GM19328 (cell line): Measurements from ENCODE around the gene FFAR2.

Experiments
- ATAC-seq: cut with Tn5 transposase; IDR thresholded peaks from one replicate; pipeline ENCODE4 v1.9.1; 2021; ENCODE audit warnings: mild to moderate bottlenecking, moderate library complexity; ENCODE audit not compliant: unreplicated experiment

The FFAR2 gene

DNA sequence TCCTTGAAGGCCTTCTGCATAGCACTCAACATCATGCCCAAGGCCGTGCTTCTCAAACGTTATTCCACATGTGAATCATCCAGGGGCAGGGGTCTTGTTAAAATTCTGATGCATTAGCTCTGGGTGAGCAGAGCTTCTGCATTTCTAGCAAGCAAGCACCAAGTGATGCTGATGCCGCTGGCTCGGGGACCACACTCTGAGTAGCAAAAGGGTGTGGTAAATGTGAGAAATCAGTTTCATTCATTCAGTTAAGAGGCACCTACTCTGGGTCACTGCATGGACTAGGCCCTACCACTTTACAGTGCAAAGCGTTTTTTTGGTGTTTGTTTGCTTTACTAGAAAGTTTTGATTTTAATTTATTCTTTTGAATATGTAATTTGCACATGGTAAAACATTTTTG, 35.0 kb downstream of the FFAR2 start:
- no peak for ATAC-seq

DNA sequence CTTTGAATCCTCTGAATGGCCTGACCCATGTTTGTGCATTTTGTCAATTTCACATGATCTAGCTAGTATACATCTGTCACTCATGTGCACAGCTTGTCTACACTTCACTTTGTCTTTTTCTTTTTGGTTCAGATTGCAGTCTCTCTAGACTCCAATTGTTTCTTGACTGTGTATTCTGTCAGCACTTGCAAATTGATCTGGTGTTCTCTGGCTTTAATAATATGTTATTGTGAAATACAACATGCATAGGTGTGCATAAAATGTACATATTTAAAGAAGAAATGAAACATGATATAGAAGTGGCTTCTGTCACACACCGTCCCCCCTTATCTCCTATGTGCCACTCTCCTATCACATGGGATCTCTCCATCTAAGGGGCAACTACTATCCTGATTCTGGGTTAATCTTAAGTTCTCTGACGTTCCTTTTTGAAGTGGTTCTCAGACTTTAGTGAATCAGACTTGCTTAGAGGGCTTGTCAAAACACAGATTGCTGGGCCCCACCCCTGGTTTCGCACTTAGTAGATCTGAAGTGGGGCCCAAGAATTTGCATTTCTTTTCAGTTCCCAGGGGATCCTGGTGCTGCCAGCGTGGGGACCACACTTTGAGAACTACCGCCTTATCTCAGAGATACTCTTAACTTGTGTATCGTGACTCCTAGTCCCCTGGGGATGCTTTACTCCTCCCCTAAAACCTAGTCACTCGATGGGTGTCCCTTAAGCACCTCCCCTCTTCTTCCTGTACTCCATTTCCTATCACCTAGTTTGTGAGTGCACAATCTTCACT, 36.4 kb downstream of the FFAR2 start:
- no peak for ATAC-seq

DNA sequence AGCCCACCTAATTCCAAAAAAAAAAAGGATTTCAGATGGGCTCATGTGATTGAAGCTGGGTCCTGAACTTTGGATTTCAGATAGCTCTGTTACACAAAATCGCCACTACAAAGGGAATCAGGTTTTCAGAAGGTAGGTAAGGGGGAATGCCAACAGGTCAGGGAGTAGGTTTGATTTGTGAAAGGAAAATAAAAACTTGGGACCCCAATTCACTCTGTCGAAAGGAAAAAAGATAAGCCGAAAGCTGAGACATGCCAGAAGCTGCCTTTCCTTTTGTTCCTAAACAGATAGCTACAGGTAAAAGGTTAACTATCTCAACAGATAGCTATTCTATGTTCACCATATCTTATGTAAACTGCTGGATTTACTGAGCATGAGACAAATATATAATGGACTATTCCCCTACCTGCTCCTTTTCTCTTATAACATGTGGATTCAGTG, 38.2 kb downstream of the FFAR2 start:
- no peak for ATAC-seq

DNA sequence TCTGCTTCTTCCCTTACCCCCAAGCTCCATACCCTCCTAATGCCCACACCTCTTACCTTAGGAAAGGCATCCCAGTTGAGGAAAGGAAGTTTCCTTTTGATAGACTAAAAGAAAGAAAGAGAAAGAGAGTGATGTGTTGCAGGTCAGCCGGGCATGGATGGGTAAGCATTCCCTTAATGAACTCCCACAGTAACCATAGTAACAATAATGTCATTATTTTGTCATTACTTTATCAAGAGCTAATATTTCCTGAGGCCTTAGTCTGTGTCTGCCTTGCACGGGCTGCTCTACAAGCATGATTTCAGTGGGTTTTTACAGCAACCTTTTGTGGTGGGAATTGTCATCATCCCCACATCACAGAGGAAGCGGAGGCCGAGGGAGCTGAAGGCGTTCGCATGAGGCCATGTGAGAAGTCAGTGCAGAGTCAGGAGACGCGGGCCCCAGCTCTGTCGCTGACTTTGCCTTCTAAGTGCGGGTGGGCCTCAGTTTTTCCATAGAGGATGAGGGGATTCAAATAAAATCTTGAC, 39.7 kb downstream of the FFAR2 start:
- no peak for ATAC-seq

DNA sequence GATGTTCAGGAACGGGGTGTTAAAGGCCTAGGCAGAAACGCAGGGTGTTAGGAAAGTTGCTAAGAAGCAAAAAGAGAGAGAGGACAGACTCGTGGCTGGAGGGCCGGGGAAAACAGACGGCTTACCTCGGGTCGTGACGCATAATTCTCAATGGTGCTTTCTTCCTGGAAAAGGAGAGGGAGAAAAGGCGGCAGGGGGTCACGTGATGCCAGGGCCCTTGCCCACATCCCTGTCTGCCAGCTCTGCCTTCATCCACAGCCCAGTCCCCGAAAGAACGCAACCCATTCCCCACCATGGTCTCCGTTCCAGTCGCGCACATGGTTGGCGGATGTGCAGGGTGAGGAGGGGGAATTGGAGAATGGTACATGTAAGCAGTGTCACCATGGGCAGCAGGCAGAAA, 40.6 kb downstream of the FFAR2 start:
- ATAC-seq: no peak

DNA sequence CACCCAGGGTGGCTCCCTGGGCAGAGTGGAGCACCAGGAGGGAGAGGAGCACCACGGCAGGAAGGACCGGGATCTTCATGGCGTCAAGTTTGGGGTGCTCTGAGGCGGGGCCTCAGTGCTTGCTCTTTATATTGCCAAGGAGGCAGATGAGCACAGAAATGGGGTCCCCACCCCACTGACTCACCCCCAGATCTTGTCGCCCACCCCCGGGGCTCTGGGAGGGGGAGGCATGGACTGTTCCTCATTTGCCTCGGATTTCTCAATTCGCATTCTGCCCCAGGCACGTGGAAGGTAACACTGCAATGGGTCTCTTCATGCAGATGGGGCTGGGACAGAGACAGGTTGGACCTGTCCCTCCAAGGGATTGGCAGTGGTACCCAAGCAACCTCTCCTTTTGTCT, 42.3 kb downstream of the FFAR2 start, which contains the start of gene KRTDAP:
TSS of gene KRTDAP (minus strand) at position 101 of the 400 bp plus-strand sequence. CDS start at position 79, 22 bp downstream.
- ATAC-seq: no peak

DNA sequence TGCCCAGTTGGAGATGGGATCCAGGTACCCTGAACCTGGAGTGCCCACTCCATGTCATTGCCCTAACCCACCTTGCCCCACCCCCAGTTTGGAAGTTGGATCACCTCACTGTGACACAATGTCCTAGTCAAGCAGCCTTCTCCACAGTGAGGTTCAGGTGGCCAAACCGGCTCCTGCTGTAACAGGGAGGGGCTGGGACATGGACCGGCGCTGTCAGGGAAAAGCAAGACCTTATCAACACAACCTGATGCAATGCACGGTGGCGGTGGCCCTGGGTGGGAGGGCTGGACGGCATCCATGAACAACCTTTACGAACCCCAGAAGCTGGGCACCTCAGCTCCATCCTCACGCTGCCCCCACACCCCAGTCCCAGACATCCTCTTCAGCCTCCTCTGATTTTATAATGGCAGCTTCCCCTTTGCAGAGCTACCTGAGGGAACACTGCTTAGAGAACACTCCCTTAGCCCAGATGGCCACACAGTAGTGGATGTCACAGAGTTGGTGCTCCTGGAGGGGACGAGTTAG, 43.8 kb downstream of the FFAR2 start:
- ATAC-seq: no peak

DNA sequence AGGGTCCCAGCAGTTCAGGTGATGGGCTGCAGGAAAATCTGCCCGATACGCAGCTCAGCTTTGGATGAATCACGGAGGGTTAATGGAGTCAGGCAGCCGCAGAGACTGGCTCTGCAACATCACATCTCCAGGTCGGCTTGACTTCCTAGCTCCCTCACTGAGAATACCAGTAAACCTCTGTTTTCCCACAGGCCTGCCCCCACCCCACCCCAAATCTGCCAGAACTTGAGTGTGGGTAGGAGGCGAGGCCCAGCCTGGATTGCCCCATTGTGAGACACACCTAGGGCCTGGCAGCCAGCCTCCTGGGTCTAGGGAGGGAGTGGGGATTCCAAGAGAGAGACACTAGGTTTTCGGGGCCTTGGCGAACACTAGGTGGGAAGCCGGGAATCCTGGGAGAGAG, 45.9 kb downstream of the FFAR2 start:
- ATAC-seq: no peak

DNA sequence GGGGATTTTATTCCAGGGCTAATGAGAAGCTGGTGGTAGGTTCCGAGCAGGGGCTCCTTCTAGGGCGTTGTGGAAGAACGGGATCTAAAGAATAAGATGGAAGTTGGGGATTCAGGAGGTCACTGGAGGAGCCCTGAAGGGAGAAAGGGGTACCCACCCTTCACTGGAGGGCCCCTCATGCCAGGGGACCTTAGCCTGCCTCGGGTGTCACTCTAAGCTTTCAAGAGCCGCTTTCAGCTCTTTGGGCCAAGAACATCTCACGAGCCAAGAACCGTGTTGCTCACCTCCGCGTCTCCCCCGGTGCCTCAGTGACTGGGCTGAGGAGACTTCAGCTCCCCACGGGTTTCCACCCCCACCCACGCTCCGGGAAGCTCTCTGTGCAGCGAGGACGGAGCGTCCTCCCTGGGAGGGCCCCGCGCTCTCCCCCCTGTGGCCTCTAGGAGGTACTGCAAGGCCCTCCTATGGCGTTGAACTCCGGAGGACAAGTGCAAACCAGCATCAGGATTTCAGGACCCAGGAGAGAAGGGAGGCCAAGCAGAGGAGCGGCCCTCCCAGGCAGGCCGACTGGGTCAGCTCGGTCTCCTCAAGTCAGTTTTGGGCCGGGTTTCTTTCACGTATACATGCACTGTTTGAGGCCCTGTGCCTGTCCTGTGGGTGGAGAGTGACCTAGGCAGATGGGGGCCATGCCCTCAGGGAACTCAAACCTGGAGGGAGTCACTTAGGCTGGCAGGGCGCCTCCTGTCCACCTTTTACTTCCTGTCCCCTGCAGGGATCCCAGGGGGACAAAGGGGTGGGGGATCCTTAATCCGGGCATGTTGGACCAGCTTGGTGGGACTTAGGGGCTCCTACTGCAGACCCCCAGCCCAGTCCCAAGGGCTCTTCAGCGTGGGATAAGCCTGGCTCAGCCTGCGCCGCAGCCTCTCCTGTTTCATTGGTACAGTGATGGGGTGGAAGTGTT, 47.3 kb downstream of the FFAR2 start:
- ATAC-seq: no peak

DNA sequence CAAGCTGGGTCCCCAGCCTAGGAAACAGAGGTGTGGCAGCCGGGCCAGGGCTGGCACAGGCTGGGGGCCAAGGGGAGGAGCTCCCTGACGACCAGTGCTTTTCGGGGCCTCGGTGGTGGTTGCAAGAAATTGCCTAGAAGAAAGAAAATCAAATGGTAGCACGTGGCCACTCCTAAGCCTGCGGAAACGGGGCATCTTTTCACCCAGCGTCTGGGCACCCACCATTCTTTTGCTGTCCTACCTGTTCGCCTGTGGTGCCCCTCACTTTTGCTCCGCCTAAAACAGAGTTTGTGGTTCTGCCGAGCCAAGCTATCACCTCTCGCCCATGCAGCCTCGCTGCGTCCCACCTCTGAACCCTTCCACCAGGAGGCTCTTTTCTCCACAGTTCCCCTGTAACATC, 49.3 kb downstream of the FFAR2 start:
- ATAC-seq: no peak

DNA sequence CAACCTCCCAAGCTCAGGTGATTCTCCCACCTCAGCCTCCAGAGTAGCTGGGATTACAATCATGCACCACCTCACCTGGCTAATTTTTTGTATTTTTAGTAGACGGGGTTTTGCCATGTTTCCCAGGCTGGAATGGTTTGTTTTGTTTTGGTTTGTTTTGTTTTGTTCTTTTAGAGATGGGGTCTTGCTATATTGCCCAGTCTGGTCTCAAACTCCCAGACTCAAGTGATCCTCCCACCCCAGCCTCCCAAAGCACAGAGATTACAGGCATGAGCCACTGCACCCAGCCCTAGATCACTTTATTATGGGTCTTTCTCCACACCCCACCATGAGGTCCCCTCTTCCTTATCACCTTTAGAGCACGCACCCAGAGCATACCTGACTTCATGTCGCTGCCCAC, 50.2 kb downstream of the FFAR2 start:
- ATAC-seq: no peak

DNA sequence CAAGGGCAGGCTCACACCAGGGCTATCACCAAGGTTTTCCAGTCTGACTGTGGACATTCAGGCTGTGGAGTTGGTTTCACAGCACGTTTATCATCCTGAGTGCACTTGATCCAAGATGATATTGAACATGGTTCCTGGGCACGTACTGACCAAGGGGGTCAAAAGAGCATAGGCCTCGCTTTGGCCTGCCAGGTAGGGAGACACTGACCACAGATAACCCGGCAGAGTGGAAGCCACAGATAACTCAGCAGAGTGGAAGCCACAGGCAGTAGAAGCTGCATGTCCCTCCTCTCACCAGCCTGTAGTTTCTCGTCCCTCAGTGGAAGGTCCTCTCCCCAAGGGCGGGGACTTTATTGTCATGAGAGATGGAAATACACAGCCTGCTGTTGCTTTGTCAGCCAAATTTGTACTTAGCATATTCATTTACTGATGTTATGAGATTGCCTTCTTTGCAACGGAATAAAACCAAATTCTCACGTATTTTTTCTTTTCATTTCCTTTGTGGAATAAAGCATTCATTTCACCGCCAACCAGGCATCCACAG, 51.0 kb downstream of the FFAR2 start:
- ATAC-seq: no peak

DNA sequence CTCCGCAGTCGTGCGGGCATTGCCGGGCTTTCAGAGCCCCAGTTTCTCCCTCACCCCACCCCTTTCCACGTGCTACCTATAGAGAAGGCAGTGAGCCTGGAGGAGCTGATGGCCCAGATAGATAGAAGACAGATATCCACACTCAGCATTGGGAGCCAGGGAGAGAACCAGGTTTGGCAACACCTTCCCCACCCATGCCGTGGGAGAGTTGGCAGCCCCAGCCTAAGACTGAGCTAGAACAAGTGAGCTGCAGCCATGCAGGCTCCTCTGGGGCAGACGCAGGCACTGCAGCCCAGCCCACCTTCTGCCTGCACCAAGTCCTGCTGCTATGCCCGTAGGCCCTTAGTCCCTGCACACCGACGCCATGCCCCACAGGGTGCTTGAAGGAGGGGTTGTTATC, 52.6 kb downstream of the FFAR2 start:
- ATAC-seq: no peak
